ENCODE measurements around the gene ACTG2. TPM values are rescaled to one million over a fixed set of nuclear protein-coding genes. Genes with fewer than 3 reads are reported as not detected.

Gene ACTG2
- total and polyA plus RNA-seq, 10 of the 15 experiments (the other 5 are each of a cell fraction or from before 2014, with no cell fraction given), result 0.06 to 0.97 (median 0.12) TPM; not detected in 7

GRCh38 chr2:73851274-73851673 is 41.5 kb upstream of the ACTG2 start:
- Histone ChIP-seq H3K79me2 (ENCODE audit: control insufficient read depth, insufficient read depth, low read length) (no peaks in the 10 kb centered on the region), H3K4me3 (no peak overlapping the region), H3K4me1 (ENCODE audit: control insufficient read depth, insufficient read depth, low read length) (no peaks in the 10 kb centered on the region), H3K36me3 (ENCODE audit: control insufficient read depth in 2 of 2, insufficient read depth in 2 of 2, low read length in 1 of 2) (peaks cover 9 to 41% of the 10 kb centered on the region in 2 experiments), H2AFZ (ENCODE audit: control insufficient read depth, low read depth, low read length) (no peak overlapping the region), H4K20me1 (ENCODE audit: control insufficient read depth, insufficient read depth) (no peaks in the 10 kb centered on the region), H3K9ac (ENCODE audit: control insufficient read depth, insufficient read depth, low read length) (no peak overlapping the region), H3K27me3 (replicated peaks in 1 of 2; ENCODE audit: control insufficient read depth in 2 of 2, insufficient read depth in 2 of 2, low read length in 1 of 2) (no peaks in the 10 kb centered on the region), H3K9me3 (replicated peaks; ENCODE audit: control insufficient read depth, insufficient read depth, low read length) (no peaks in the 10 kb centered on the region), H3K27ac (ENCODE audit: control insufficient read depth, insufficient read depth) (no peak overlapping the region), H3K4me2 (ENCODE audit: control insufficient read depth, insufficient read depth) (no peak overlapping the region)
- WGBS (ENCODE audit: insufficient coverage, insufficient replicate concordance, low lambda C conversion rate, missing lambda C conversion rate), result 73% methylated on average over 3 of the region's 3 CpGs
- POLR2A ChIA-PET, result no interaction called here
- BruUV-seq (replicated peaks), result no TSS peak
- ATAC-seq (peak; percentile 71), DNase-seq (ENCODE audit: low read depth, low spot score) (no peak), FAIRE-seq (no peak)
- intact Hi-C loops (cut with micrococcal nuclease; ENCODE audit: unreplicated experiment) (no loop called here), in situ Hi-C loops (cut with MboI) (no loop called here)
- RAD21 ChIA-PET (ENCODE audit: unreplicated experiment), result interaction anchor here (0.7 kb wide), 1 partner anchor 379 kb away, joined by 3 read pairs; no protein-coding TSS in a partner anchor
- SMC1A ChIA-PET (ENCODE audit: uncharacterized antibody, unreplicated experiment), result interaction anchor here (1.4 kb wide), 1 partner anchor 53 kb away, joined by 3 read pairs; no protein-coding TSS in a partner anchor
- TF ChIP-seq RAD21 (IDR thresholded peaks at IDR 0.05; ENCODE audit: insufficient read depth, low read depth, low read length), result peak; percentile 53
- peak; percentile 34 to 48 (median 38) for TF ChIP-seq CTCF (IDR thresholded peaks at IDR 0.05 in 2 of 3, conservative IDR thresholded peaks at IDR 0.05 in 1 of 3; ENCODE audit: control insufficient read depth in 2 of 3, extremely low read depth in 1 of 3, insufficient read depth in 1 of 3, low read depth in 3 of 3, low read length in 3 of 3)
- TF ChIP-seq POLR2AphosphoS5 (IDR thresholded peaks at IDR 0.05; ENCODE audit: low read length), result no peak
- CTCF ChIA-PET, result interaction anchor here (0.6 to 1.9 kb wide), 2 partner anchors 23 to 27 kb away, joined by 3 to 6 read pairs; partner anchors contain the start of gene STAMBP

- Histone ChIP-seq H3K27me3 (replicated peaks in 1 of 2; ENCODE audit: control insufficient read depth in 2 of 2, insufficient read depth in 2 of 2, low read length in 1 of 2) (no peaks in the 10 kb centered on the region), H3K4me2 (ENCODE audit: control insufficient read depth, insufficient read depth) (no peak overlapping the region), H3K79me2 (ENCODE audit: control insufficient read depth, insufficient read depth, low read length) (no peaks in the 10 kb centered on the region), H3K27ac (ENCODE audit: control insufficient read depth, insufficient read depth) (no peak overlapping the region), H3K4me3 (no peak overlapping the region), H3K9ac (ENCODE audit: control insufficient read depth, insufficient read depth, low read length) (no peak overlapping the region), H3K9me3 (replicated peaks; ENCODE audit: control insufficient read depth, insufficient read depth, low read length) (no peaks in the 10 kb centered on the region), H2AFZ (ENCODE audit: control insufficient read depth, low read depth, low read length) (no peak overlapping the region), H3K36me3 (ENCODE audit: control insufficient read depth in 2 of 2, insufficient read depth in 2 of 2, low read length in 1 of 2) (peaks cover 11 to 40% of the 10 kb centered on the region in 2 experiments), H4K20me1 (ENCODE audit: control insufficient read depth, insufficient read depth) (no peaks in the 10 kb centered on the region), H3K4me1 (ENCODE audit: control insufficient read depth, insufficient read depth, low read length) (no peaks in the 10 kb centered on the region)
- ChIA-PET POLR2A (no interaction called here), RAD21 (ENCODE audit: unreplicated experiment) (interaction anchor here (0.7 kb wide), 1 partner anchor 378 kb away, joined by 3 read pairs; no protein-coding TSS in a partner anchor), SMC1A (ENCODE audit: uncharacterized antibody, unreplicated experiment) (interaction anchor here (0.5 to 1.4 kb wide), 2 partner anchors 52 to 140 kb away, joined by 3 to 4 read pairs; no protein-coding TSS in a partner anchor), CTCF (interaction anchor here (1.9 kb wide), 1 partner anchor 28 kb away, joined by 6 read pairs; no protein-coding TSS in a partner anchor)
- in situ Hi-C loops (cut with MboI), result no loop called here
- DNase-seq (ENCODE audit: low read depth, low spot score) (no peak), ATAC-seq (no peak), FAIRE-seq (no peak)
- intact Hi-C loops (cut with micrococcal nuclease; ENCODE audit: unreplicated experiment), result no loop called here
- BruUV-seq (replicated peaks), result no TSS peak
- TF ChIP-seq NFYA (IDR thresholded peaks at IDR 0.05; ENCODE audit: borderline replicate concordance, low read depth, low read length) (no peak), POLR2AphosphoS2 (IDR thresholded peaks at IDR 0.05; ENCODE audit: low read depth, low read length) (no peak), EP300 (IDR thresholded peaks at IDR 0.05; ENCODE audit: borderline replicate concordance in 1 of 2, control insufficient read depth in 1 of 2, low read depth in 2 of 2, low read length in 2 of 2) (no peak), ATF2 (IDR thresholded peaks at IDR 0.05; ENCODE audit: low read length) (no peak), ZBED1 (IDR thresholded peaks at IDR 0.05; ENCODE audit: borderline replicate concordance) (no peak), IRF3 (IDR thresholded peaks at IDR 0.05) (no peak)
These were observed 40.8 kb upstream of the ACTG2 start for GRCh38 chr2:73852020-73852419.
